K562 (cell line): ENCODE data around the gene TUFM.

Experiments used
- CC2D1A ChIP-seq: fragments of 450-650 bp; IDR thresholded peaks from 2 replicates; pipeline ENCODE4 v1.6.1; 2017; ENCODE audit warnings: mild to moderate bottlenecking
- EP300 ChIP-seq: IDR thresholded peaks from 2 replicates; pipeline ENCODE4 v1.6.1; 2012; ENCODE audit warnings: low read length, improper control_type of control experiment
- FOXJ3 ChIP-seq: sonication (generic); formaldehyde crosslinking; IDR thresholded peaks from 2 replicates; pipeline ENCODE4 v1.4.0; 2020; ENCODE audit warnings: mild to moderate bottlenecking, missing genetic modification reagents
- HNRNPK ChIP-seq: fragments of 200-400 bp; formaldehyde crosslinking; IDR thresholded peaks from one replicate; pipeline ENCODE4 v1.6.1; 2018; ENCODE audit warnings: mild to moderate bottlenecking, low read depth, low read length; ENCODE audit not compliant: poor library complexity, severe bottlenecking
- POLR2H ChIP-seq: IDR thresholded peaks from 2 replicates; pipeline ENCODE4 v1.6.1; 2016; ENCODE audit warnings: missing genetic modification characterization, low read depth, mild to moderate bottlenecking, control low read depth, missing compliant biosample characterization, moderate library complexity
- POLR3A ChIP-seq: IDR thresholded peaks from 2 replicates; pipeline ENCODE4 v1.6.1; 2011; ENCODE audit warnings: borderline replicate concordance, mild to moderate bottlenecking, moderate library complexity; ENCODE audit not compliant: insufficient read length, insufficient read depth; ENCODE audit errors: extremely low read depth
- TF ChIP-seq, protein P1 (sequence below), 3 experiments: IDR thresholded peaks in 2 of 3; conservative IDR thresholded peaks in 1 of 3; 2 replicates each; pipeline ENCODE4 v1.5.1; 2011 to 2012; ENCODE audit warnings: low read length in 3 of 3, mild to moderate bottlenecking in 3 of 3, control low read depth in 2 of 3, improper control_type of control experiment in 1 of 3, inconsistent platforms in 1 of 3, low read depth in 1 of 3, mixed read lengths in 1 of 3, moderate library complexity in 1 of 3; ENCODE audit not compliant: insufficient read depth in 2 of 3
- TF ChIP-seq, protein P2 (sequence below), 2 experiments: fragments of 450-650 bp; IDR thresholded peaks; 2 replicates each; pipeline ENCODE4 v1.6.1; 2018; ENCODE audit warnings: mild to moderate bottlenecking in 2 of 2, low read depth in 1 of 2; ENCODE audit not compliant: partially characterized antibody in 2 of 2
- TF ChIP-seq, protein P3 (sequence below): fragments of 450-650 bp; IDR thresholded peaks from 2 replicates; pipeline ENCODE4 v1.6.1; 2016
- TF ChIP-seq, protein P4 (sequence below), 2 experiments: IDR thresholded peaks in 1 of 2; conservative IDR thresholded peaks in 1 of 2; 2 replicates each; pipeline ENCODE4 v1.6.1; 2016; ENCODE audit warnings: low read depth in 2 of 2, mild to moderate bottlenecking in 1 of 2, missing compliant biosample characterization in 1 of 2, missing genetic modification characterization in 1 of 2, moderate library complexity in 1 of 2
- TF ChIP-seq, protein P5 (sequence below): sonication (generic); formaldehyde crosslinking; IDR thresholded peaks from 2 replicates; pipeline ENCODE4 v1.8.1; 2022; ENCODE audit warnings: missing genetic modification reagents

DNA sequence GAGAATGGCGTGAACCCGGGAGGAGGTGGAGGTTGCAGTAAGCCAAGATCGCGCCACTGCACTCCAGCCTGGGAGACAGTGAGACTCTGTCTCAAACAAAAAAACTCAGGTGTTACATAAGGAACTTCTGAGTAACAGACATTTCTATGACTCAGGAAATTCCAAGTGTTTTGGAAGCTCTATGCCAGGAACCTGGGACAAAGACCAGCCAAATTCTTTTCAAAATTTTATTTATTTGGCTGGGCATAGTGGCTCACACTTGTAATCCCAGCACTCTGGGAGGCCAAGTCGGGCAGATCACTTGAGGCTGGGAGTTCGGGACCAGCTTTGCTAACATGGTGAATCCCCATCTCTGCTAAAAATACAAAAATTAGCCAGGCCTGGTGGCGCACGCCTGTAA, 12.3 kb upstream of the TUFM start:
- TF ChIP-seq, protein P1, sequence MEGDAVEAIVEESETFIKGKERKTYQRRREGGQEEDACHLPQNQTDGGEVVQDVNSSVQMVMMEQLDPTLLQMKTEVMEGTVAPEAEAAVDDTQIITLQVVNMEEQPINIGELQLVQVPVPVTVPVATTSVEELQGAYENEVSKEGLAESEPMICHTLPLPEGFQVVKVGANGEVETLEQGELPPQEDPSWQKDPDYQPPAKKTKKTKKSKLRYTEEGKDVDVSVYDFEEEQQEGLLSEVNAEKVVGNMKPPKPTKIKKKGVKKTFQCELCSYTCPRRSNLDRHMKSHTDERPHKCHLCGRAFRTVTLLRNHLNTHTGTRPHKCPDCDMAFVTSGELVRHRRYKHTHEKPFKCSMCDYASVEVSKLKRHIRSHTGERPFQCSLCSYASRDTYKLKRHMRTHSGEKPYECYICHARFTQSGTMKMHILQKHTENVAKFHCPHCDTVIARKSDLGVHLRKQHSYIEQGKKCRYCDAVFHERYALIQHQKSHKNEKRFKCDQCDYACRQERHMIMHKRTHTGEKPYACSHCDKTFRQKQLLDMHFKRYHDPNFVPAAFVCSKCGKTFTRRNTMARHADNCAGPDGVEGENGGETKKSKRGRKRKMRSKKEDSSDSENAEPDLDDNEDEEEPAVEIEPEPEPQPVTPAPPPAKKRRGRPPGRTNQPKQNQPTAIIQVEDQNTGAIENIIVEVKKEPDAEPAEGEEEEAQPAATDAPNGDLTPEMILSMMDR (IDR thresholded peaks at IDR 0.05 in 2 of 3, conservative IDR thresholded peaks at IDR 0.05 in 1 of 3; ENCODE audit: insufficient read depth in 2 of 3, low read depth in 1 of 3, low read length in 3 of 3): no peak
- TF ChIP-seq, protein P2, sequence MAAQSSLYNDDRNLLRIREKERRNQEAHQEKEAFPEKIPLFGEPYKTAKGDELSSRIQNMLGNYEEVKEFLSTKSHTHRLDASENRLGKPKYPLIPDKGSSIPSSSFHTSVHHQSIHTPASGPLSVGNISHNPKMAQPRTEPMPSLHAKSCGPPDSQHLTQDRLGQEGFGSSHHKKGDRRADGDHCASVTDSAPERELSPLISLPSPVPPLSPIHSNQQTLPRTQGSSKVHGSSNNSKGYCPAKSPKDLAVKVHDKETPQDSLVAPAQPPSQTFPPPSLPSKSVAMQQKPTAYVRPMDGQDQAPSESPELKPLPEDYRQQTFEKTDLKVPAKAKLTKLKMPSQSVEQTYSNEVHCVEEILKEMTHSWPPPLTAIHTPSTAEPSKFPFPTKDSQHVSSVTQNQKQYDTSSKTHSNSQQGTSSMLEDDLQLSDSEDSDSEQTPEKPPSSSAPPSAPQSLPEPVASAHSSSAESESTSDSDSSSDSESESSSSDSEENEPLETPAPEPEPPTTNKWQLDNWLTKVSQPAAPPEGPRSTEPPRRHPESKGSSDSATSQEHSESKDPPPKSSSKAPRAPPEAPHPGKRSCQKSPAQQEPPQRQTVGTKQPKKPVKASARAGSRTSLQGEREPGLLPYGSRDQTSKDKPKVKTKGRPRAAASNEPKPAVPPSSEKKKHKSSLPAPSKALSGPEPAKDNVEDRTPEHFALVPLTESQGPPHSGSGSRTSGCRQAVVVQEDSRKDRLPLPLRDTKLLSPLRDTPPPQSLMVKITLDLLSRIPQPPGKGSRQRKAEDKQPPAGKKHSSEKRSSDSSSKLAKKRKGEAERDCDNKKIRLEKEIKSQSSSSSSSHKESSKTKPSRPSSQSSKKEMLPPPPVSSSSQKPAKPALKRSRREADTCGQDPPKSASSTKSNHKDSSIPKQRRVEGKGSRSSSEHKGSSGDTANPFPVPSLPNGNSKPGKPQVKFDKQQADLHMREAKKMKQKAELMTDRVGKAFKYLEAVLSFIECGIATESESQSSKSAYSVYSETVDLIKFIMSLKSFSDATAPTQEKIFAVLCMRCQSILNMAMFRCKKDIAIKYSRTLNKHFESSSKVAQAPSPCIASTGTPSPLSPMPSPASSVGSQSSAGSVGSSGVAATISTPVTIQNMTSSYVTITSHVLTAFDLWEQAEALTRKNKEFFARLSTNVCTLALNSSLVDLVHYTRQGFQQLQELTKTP (IDR thresholded peaks at IDR 0.05; ENCODE audit: low read depth in 1 of 2, partially characterized antibody in 2 of 2): no peak
- no peak for TF ChIP-seq EP300
- no peak for TF ChIP-seq HNRNPK
- TF ChIP-seq, protein P3, sequence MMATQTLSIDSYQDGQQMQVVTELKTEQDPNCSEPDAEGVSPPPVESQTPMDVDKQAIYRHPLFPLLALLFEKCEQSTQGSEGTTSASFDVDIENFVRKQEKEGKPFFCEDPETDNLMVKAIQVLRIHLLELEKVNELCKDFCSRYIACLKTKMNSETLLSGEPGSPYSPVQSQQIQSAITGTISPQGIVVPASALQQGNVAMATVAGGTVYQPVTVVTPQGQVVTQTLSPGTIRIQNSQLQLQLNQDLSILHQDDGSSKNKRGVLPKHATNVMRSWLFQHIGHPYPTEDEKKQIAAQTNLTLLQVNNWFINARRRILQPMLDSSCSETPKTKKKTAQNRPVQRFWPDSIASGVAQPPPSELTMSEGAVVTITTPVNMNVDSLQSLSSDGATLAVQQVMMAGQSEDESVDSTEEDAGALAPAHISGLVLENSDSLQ: no peak
- TF ChIP-seq POLR2H (tag): no peak
- TF ChIP-seq POLR3A: no peak
- no peak for TF ChIP-seq FOXJ3 (CRISPR knock-in tag)
- TF ChIP-seq, protein P4, sequence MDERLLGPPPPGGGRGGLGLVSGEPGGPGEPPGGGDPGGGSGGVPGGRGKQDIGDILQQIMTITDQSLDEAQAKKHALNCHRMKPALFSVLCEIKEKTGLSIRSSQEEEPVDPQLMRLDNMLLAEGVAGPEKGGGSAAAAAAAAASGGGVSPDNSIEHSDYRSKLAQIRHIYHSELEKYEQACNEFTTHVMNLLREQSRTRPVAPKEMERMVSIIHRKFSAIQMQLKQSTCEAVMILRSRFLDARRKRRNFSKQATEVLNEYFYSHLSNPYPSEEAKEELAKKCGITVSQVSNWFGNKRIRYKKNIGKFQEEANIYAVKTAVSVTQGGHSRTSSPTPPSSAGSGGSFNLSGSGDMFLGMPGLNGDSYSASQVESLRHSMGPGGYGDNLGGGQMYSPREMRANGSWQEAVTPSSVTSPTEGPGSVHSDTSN (CRISPR knock-in tag; IDR thresholded peaks at IDR 0.05; ENCODE audit: low read depth): no peak
- TF ChIP-seq, protein P4 (tag; conservative IDR thresholded peaks at IDR 0.05; ENCODE audit: low read depth): no peak
- no peak for TF ChIP-seq CC2D1A
- TF ChIP-seq, protein P5, sequence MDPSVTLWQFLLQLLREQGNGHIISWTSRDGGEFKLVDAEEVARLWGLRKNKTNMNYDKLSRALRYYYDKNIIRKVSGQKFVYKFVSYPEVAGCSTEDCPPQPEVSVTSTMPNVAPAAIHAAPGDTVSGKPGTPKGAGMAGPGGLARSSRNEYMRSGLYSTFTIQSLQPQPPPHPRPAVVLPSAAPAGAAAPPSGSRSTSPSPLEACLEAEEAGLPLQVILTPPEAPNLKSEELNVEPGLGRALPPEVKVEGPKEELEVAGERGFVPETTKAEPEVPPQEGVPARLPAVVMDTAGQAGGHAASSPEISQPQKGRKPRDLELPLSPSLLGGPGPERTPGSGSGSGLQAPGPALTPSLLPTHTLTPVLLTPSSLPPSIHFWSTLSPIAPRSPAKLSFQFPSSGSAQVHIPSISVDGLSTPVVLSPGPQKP (CRISPR knock-in tag): no peak
